SK-MEL-5 (cell line): Measurements from ENCODE around the gene HELZ. TPM values are rescaled to one million over a fixed set of nuclear protein-coding genes. Genes with fewer than 3 reads are reported as not detected.

Experiments used
- DNase-seq: peaks from one replicate; pipeline ENCODE4 v3.0.0-alpha.2; 2016; ENCODE audit warnings: low read depth, low spot score
- in situ Hi-C: cut with HindIII; loops from 2 replicates; pipeline ENCODE4 v1.10.0; 2016; ENCODE audit warnings: low sequenced_read_pairs, high pct_unique_total_duplicates, low pct_unique_long_range_greater_than_20kb
- total RNA-seq: library from RNA; depleted of rRNA; stranded (reverse); fragments of >200 nt; shearing (Covaris generic); gene quantifications from 2 replicates; pipeline ENCODE4 v1.2.3, GENCODE V29; 2014

Gene HELZ
- total RNA-seq, 1 experiment from 2014 or later: 45.7 TPM

- no peak for DNase-seq
- in situ Hi-C loops: no loop called here
Measured at GRCh38 chr17:67244431-67245072, 444 bp downstream of the HELZ start.

- DNase-seq: no peak
- in situ Hi-C loops: no loop called here
Measured at GRCh38 chr17:67243284-67243683, 1.7 kb downstream of the HELZ start.

GRCh38 chr17:67241719-67242341, 3.2 kb downstream of the HELZ start:
- in situ Hi-C loops: no loop called here
- no peak for DNase-seq

GRCh38 chr17:67239597-67239996, 5.4 kb downstream of the HELZ start:
- DNase-seq: peak; percentile 70
- in situ Hi-C loops: no loop called here

GRCh38 chr17:67238991-67239390, 6.0 kb downstream of the HELZ start:
- in situ Hi-C loops: no loop called here
- DNase-seq: no peak

GRCh38 chr17:67232441-67232840, 12.6 kb downstream of the HELZ start:
- in situ Hi-C loops: no loop called here
- DNase-seq: no peak

- in situ Hi-C loops: no loop called here
- no peak for DNase-seq
Measured at GRCh38 chr17:67229109-67229955, 15.7 kb downstream of the HELZ start.

- in situ Hi-C loops: no loop called here
- no peak for DNase-seq
Measured at GRCh38 chr17:67227488-67227887, 17.5 kb downstream of the HELZ start.

- in situ Hi-C loops: no loop called here
- DNase-seq: no peak
Measured at GRCh38 chr17:67225316-67225715, 19.7 kb downstream of the HELZ start.

- DNase-seq: no peak
- in situ Hi-C loops: loop anchor here (25.0 kb wide), 1 partner anchor 88 kb away; no protein-coding TSS in a partner anchor
Measured at GRCh38 chr17:67224736-67225135, 20.3 kb downstream of the HELZ start.

GRCh38 chr17:67223924-67224323, 21.1 kb downstream of the HELZ start:
- no peak for DNase-seq
- in situ Hi-C loops: loop anchor here (25.0 kb wide), 1 partner anchor 88 kb away; no protein-coding TSS in a partner anchor

- in situ Hi-C loops: loop anchor here (25.0 kb wide), 1 partner anchor 91 kb away; no protein-coding TSS in a partner anchor
- DNase-seq: peak; percentile 69
Measured at GRCh38 chr17:67221062-67221998, 23.7 kb downstream of the HELZ start.

GRCh38 chr17:67218385-67218950, 26.5 kb downstream of the HELZ start:
- peak; percentile 90 for DNase-seq
- in situ Hi-C loops: loop anchor here (25.0 kb wide), 1 partner anchor 94 kb away; no protein-coding TSS in a partner anchor

GRCh38 chr17:67217446-67217845, 27.6 kb downstream of the HELZ start:
- in situ Hi-C loops: loop anchor here (25.0 kb wide), 1 partner anchor 95 kb away; no protein-coding TSS in a partner anchor
- no peak for DNase-seq

GRCh38 chr17:67216578-67217320, 28.2 kb downstream of the HELZ start:
- DNase-seq: no peak
- in situ Hi-C loops: loop anchor here (25.0 kb wide), 1 partner anchor 96 kb away; no protein-coding TSS in a partner anchor

GRCh38 chr17:67215991-67216421, 29.0 kb downstream of the HELZ start:
- in situ Hi-C loops: loop anchor here (25.0 kb wide), 1 partner anchor 96 kb away; no protein-coding TSS in a partner anchor

More at GRCh38 chr17:67215991-67216421, 29.0 kb downstream of the HELZ start:
- DNase-seq: no peak
